Heart left ventricle (tissue), 13 donors: ENCODE measurements around the gene MTMR2.
A peak's percentile ranks its signal among the peaks of the same experiment; 100 is the strongest.

Source experiments
- CTCF ChIP-seq, 12 donors: fragments of 200-600 bp; sonication (generic) in 4 of 12; IDR thresholded peaks; one replicate each; pipeline versions ENCODE4 v1.5.0 to v1.8.0; 2018 to 2022; ENCODE audit warnings: antibody characterized with exemption in 12 of 12, mild to moderate bottlenecking in 5 of 12
- POLR2A ChIP-seq, 2 donors: fragments of 450-650 bp; IDR thresholded peaks; one replicate each; pipeline ENCODE4 v1.6.1; 2017; ENCODE audit warnings: antibody characterized with exemption in 2 of 2, mild to moderate bottlenecking in 2 of 2, moderate library complexity in 2 of 2
- donor health status: ischemic (EF 13 %, LVEDD 7.1; RV severe dilation, severe dysfunction).
- donor health status: DM: no; HTN: yes; CAD: no.
- donor health status: DM: no; HTN: no; CAD: no.
- donor health status: ischemic (EF 25% LVEDD 6.9; RV normal size, moderate dysfunction).
- donor health status: ischemic (EF 25% LVEDD 5.7; RV mildly dilated, moderate dysfunction).
- donor health status: ischemic (EF 35%, LVEDD 5.7; RV mildly dilated, moderate dysfunction).
- donor health status: nonischemic (EF 11% LVEDD 7.7; RV severe dilation, severe dysfunction).
- donor health status: DM: yes; HTN: yes; CAD: no.
- donor health status: PGD.
- donor health status: ischemic (EF 29% LVEDD 5.4; RV normal size, mild dysfunction).
- donor health status: nonischemic (EF 23%, LVEDD 6.1; RV moderate dilation, normal function).

- TF ChIP-seq CTCF (IDR thresholded peaks at IDR 0.05) (peak in 1 of 12 donors; percentile 16), POLR2A (IDR thresholded peaks at IDR 0.05) (no peak)
Measured at GRCh38 chr11:95788921-95789505, 134.9 kb downstream of the MTMR2 start.
